Breast epithelium (tissue), 3 donors: ENCODE measurements around the gene PCDHB1.

Experiments used
- CTCF ChIP-seq, 3 donors: fragments of 450-650 bp; IDR thresholded peaks; one replicate each; pipeline ENCODE4 v1.5.1; 2016 to 2017; ENCODE audit warnings: antibody characterized with exemption in 3 of 3, mild to moderate bottlenecking in 3 of 3, moderate library complexity in 3 of 3
- POLR2A ChIP-seq: fragments of 450-650 bp; IDR thresholded peaks from one replicate; pipeline ENCODE4 v1.6.1; 2016; ENCODE audit warnings: antibody characterized with exemption, mild to moderate bottlenecking, moderate library complexity
- POLR2AphosphoS5 ChIP-seq, 3 donors: sonication (generic); formaldehyde crosslinking; IDR thresholded peaks; one replicate each; pipeline ENCODE4 v1.6.1; 2017; ENCODE audit warnings: antibody characterized with exemption in 3 of 3

GRCh38 chr5:141031006-141031405 is 20.2 kb upstream of the PCDHB1 start:
- TF ChIP-seq POLR2A (no peak), CTCF (IDR thresholded peaks at IDR 0.05) (no peak), POLR2AphosphoS5 (IDR thresholded peaks at IDR 0.05) (no peak)
